SK-N-SH (cell line): ENCODE results near the gene FNDC3B. TPM values are rescaled to one million over a fixed set of nuclear protein-coding genes. Genes with fewer than 3 reads are reported as not detected.

ENCODE experiments used
- CTCF ChIA-PET: fragments of 300-600, 350-600 bp; formaldehyde crosslinking; extraction: SDS; loops from one replicate; lab custom pipeline; 2021; lab: Yijun Ruan, JAX
- POLR2A ChIA-PET: fragments of 350-600 bp; sonication (Branson Sonifier 250); formaldehyde crosslinking; extraction: SDS; loops from one replicate; lab custom pipeline; 2020; ENCODE audit warnings: antibody characterized with exemption, inconsistent platforms; lab: Yijun Ruan, JAX
- DNase-seq: peaks from one replicate; pipeline ENCODE4 v3.0.0; 2012
- H2AFZ ChIP-seq: fragments of 200-600 bp; sonication (generic); 2 replicates; pipeline ENCODE4 v1.8.1; 2016; ENCODE audit warnings: antibody characterized with exemption, mild to moderate bottlenecking, low read depth
- H3F3A ChIP-seq: fragments of 200-600 bp; sonication (generic); replicated peaks from 2 replicates; pipeline ENCODE3; 2016; ENCODE audit warnings: antibody characterized with exemption, mild to moderate bottlenecking; ENCODE audit not compliant: insufficient read depth
- H3K27ac ChIP-seq, 2 experiments: fragments of 200-500 bp in 1 of 2; fragments of 200-600 bp in 1 of 2; sonication (Bioruptor generic) in 1 of 2; sonication (generic), shearing (Covaris generic) in 1 of 2; 2 replicates each; pipeline versions ENCODE4 v1.5.1 to v1.6.1; 2014 to 2016; ENCODE audit warnings: low read depth in 2 of 2, inconsistent platforms in 1 of 2, low read length in 1 of 2, mild to moderate bottlenecking in 1 of 2, mixed read lengths in 1 of 2
- H3K27me3 ChIP-seq: fragments of 200-600 bp; sonication (generic), shearing (Covaris generic); 2 replicates; pipeline ENCODE4 v1.6.1; 2016; ENCODE audit warnings: mixed run types; ENCODE audit not compliant: insufficient read depth
- H3K36me3 ChIP-seq, 2 experiments: fragments of 200-500 bp in 1 of 2; fragments of 200-600 bp in 1 of 2; sonication (Bioruptor generic) in 1 of 2; sonication (generic) in 1 of 2; replicated peaks in 1 of 2; 2 replicates each; pipeline versions ENCODE3 to v1.5.1; 2014 to 2016; ENCODE audit warnings: low read length in 1 of 2, mild to moderate bottlenecking in 1 of 2; ENCODE audit not compliant: insufficient read depth in 2 of 2, control insufficient read depth in 1 of 2
- H3K4me1 ChIP-seq, 2 experiments: fragments of 200-500 bp in 1 of 2; fragments of 200-600 bp in 1 of 2; sonication (Bioruptor generic) in 1 of 2; sonication (generic), shearing (Covaris generic) in 1 of 2; 2 replicates each; pipeline versions ENCODE4 v1.5.1 to v1.6.1; 2014 to 2016; ENCODE audit warnings: low read depth in 1 of 2, low read length in 1 of 2, mixed run types in 1 of 2; ENCODE audit not compliant: insufficient read depth in 2 of 2, control insufficient read depth in 1 of 2
- H3K4me2 ChIP-seq: fragments of 200-600 bp; sonication (generic), shearing (Covaris generic); 2 replicates; pipeline ENCODE4 v1.6.1; 2017; ENCODE audit warnings: mixed run types
- H3K4me3 ChIP-seq, 2 experiments: fragments of 200-500 bp in 1 of 2; fragments of 200-600 bp in 1 of 2; sonication (Bioruptor generic) in 1 of 2; sonication (generic), shearing (Covaris generic) in 1 of 2; 2 replicates each; pipeline versions ENCODE4 v1.5.1 to v1.8.1; 2014 to 2016; ENCODE audit warnings: low read depth in 2 of 2, inconsistent platforms in 1 of 2, low read length in 1 of 2, mild to moderate bottlenecking in 1 of 2, mixed read lengths in 1 of 2, moderate library complexity in 1 of 2
- H3K79me2 ChIP-seq: fragments of 200-600 bp; sonication (generic); 2 replicates; pipeline ENCODE4 v1.8.1; 2017; ENCODE audit warnings: mild to moderate bottlenecking; ENCODE audit not compliant: insufficient read depth
- H3K9ac ChIP-seq: fragments of 200-600 bp; sonication (generic); 2 replicates; pipeline ENCODE4 v1.6.1; 2017; ENCODE audit warnings: mixed run types
- H3K9me2 ChIP-seq: fragments of 200-600 bp; sonication (generic); 2 replicates; pipeline ENCODE4 v1.6.1; 2017; ENCODE audit warnings: mixed run types
- H3K9me3 ChIP-seq: fragments of 200-600 bp; sonication (generic); 2 replicates; pipeline ENCODE4 v1.6.1; 2017; ENCODE audit warnings: mixed run types, mild to moderate bottlenecking, moderate library complexity
- H4K20me1 ChIP-seq: fragments of 200-600 bp; sonication (generic); 2 replicates; pipeline ENCODE4 v1.6.1; 2017; ENCODE audit warnings: mild to moderate bottlenecking, mixed run types; ENCODE audit not compliant: insufficient read depth
- EZH2phosphoT487 ChIP-seq: fragments of 200-600 bp; sonication (generic); IDR thresholded peaks from 2 replicates; pipeline ENCODE4 v1.6.1; 2017; ENCODE audit warnings: low read depth, mixed run types, mild to moderate bottlenecking, antibody characterized with exemption, moderate library complexity, borderline replicate concordance
- FOXJ3 ChIP-seq: sonication (generic); formaldehyde crosslinking; IDR thresholded peaks from 2 replicates; pipeline ENCODE4 v1.5.1; 2020; ENCODE audit warnings: mild to moderate bottlenecking, missing genetic modification reagents
- FOXM1 ChIP-seq: IDR thresholded peaks from 2 replicates; pipeline ENCODE4 v1.4.0; 2012; ENCODE audit warnings: low read depth, mild to moderate bottlenecking
- JUND ChIP-seq: IDR thresholded peaks from 2 replicates; pipeline ENCODE4 v1.4.0; 2012
- MEF2A ChIP-seq: IDR thresholded peaks from 2 replicates; pipeline ENCODE4 v1.4.0; 2012; ENCODE audit warnings: low read depth, borderline replicate concordance
- MXI1 ChIP-seq: IDR thresholded peaks from 2 replicates; pipeline ENCODE4 v1.6.1; 2012; ENCODE audit warnings: mild to moderate bottlenecking, low read depth, low read length, improper control_type of control experiment
- NRF1 ChIP-seq: IDR thresholded peaks from 2 replicates; pipeline ENCODE4 v1.6.1; 2012; ENCODE audit warnings: low read depth, mild to moderate bottlenecking, low read length
- PBX3 ChIP-seq: IDR thresholded peaks from 2 replicates; pipeline ENCODE4; 2012
- RAD21 ChIP-seq: IDR thresholded peaks from 2 replicates; pipeline ENCODE4 v1.6.1; 2012; ENCODE audit warnings: mild to moderate bottlenecking, low read length
- RCOR1 ChIP-seq: fragments of 150-350 bp; IDR thresholded peaks from 2 replicates; pipeline ENCODE4 v1.6.1; 2017; ENCODE audit warnings: antibody characterized with exemption, low read length
- RFX5 ChIP-seq: IDR thresholded peaks from 2 replicates; pipeline ENCODE4 v1.6.1; 2012; ENCODE audit warnings: mild to moderate bottlenecking, improper control_type of control experiment, low read length
- RXRA ChIP-seq: IDR thresholded peaks from 2 replicates; pipeline ENCODE4 v1.4.0; 2012; ENCODE audit warnings: low read depth, mild to moderate bottlenecking, borderline replicate concordance
- SMC3 ChIP-seq: IDR thresholded peaks from 2 replicates; pipeline ENCODE4 v1.6.1; 2012; ENCODE audit warnings: low read depth, low read length, improper control_type of control experiment
- TAF1 ChIP-seq: IDR thresholded peaks from 2 replicates; pipeline ENCODE4 v1.6.1; 2012; ENCODE audit warnings: low read depth, mild to moderate bottlenecking, low read length, moderate library complexity, borderline replicate concordance
- TEAD4 ChIP-seq: IDR thresholded peaks from 2 replicates; pipeline ENCODE4 v1.4.0; 2012; ENCODE audit warnings: mild to moderate bottlenecking, borderline replicate concordance; ENCODE audit not compliant: insufficient read depth
- YY1 ChIP-seq: IDR thresholded peaks from 2 replicates; pipeline ENCODE4 v1.4.0; 2012; ENCODE audit warnings: low read depth, mild to moderate bottlenecking
- ZBTB33 ChIP-seq: IDR thresholded peaks from 2 replicates; pipeline ENCODE4 v1.4.0; 2012; ENCODE audit warnings: low read depth, borderline replicate concordance
- WGBS: methylation state at CpG from one replicate; pipeline ENCODE4 v1.1.6; 2017; ENCODE audit warnings: low lambda C conversion rate; 5-methylcytosine and 5-hydroxymethylcytosine counted together
- polyA plus RNA-seq, 3 experiments: library from polyadenylated mRNA; depleted of rRNA; stranded (reverse); fragments of >200 nt; gene quantifications; 2 replicates each; pipeline ENCODE4 v1.2.3, GENCODE V29; 2012
- TF ChIP-seq, protein P1 (sequence below): IDR thresholded peaks from 2 replicates; pipeline ENCODE4 v1.4.0; 2012; ENCODE audit warnings: low read depth, borderline replicate concordance
- TF ChIP-seq, protein P2 (sequence below): fragments of 150-350 bp; IDR thresholded peaks from 2 replicates; pipeline ENCODE4 v1.6.1; 2017; ENCODE audit warnings: antibody characterized with exemption, low read length, low read depth, borderline replicate concordance

Gene FNDC3B
- polyA plus RNA-seq, 1 of the 3 experiments (the other 2 are of a cell fraction): 10.4 TPM

- peaks cover 20 to 61% of the 10 kb centered on the region in 2 experiments for H3K36me3 ChIP-seq
- ChIA-PET POLR2A (interaction anchor here (0.5 kb wide), 1 partner anchor 11 kb away, joined by 3 read pairs; no protein-coding TSS in a partner anchor), CTCF (interaction anchor here (1.0 to 1.6 kb wide), 2 partner anchors 9 to 213 kb away, joined by 4 to 6 read pairs; no protein-coding TSS in a partner anchor)
- TF ChIP-seq TEAD4 (no peak), SMC3 (no peak), RCOR1 (no peak), NRF1 (no peak), RFX5 (no peak), RXRA (no peak), EZH2phosphoT487 (no peak), YY1 (no peak), TAF1 (no peak), ZBTB33 (no peak), MEF2A (no peak)
- TF ChIP-seq, protein P1, sequence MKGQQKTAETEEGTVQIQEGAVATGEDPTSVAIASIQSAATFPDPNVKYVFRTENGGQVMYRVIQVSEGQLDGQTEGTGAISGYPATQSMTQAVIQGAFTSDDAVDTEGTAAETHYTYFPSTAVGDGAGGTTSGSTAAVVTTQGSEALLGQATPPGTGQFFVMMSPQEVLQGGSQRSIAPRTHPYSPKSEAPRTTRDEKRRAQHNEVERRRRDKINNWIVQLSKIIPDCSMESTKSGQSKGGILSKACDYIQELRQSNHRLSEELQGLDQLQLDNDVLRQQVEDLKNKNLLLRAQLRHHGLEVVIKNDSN: no peak
- TF ChIP-seq, protein P2, sequence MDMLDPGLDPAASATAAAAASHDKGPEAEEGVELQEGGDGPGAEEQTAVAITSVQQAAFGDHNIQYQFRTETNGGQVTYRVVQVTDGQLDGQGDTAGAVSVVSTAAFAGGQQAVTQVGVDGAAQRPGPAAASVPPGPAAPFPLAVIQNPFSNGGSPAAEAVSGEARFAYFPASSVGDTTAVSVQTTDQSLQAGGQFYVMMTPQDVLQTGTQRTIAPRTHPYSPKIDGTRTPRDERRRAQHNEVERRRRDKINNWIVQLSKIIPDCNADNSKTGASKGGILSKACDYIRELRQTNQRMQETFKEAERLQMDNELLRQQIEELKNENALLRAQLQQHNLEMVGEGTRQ: no peak
- no peak overlapping the region for H3K4me3 ChIP-seq
- no peak overlapping the region for H3K4me2 ChIP-seq
- H3K9me2 ChIP-seq: no peaks in the 10 kb centered on the region
- peaks cover 88% of the 10 kb centered on the region for H3K79me2 ChIP-seq
- H3K27me3 ChIP-seq: no peaks in the 10 kb centered on the region
- peaks cover 2 to 18% of the 10 kb centered on the region in 2 experiments; a peak in 3 of 4 replicates for H3K4me1 ChIP-seq
- no peaks in the 10 kb centered on the region for H3K9me3 ChIP-seq
- DNase-seq: no peak
- 95% methylated on average over 7 of the region's 7 CpGs for WGBS
- H3K27ac ChIP-seq: no peak overlapping the region
- H3K9ac ChIP-seq: no peak overlapping the region
- H2AFZ ChIP-seq: no peak overlapping the region
- peaks cover 21% of the 10 kb centered on the region for H4K20me1 ChIP-seq
- H3F3A ChIP-seq: no peaks in the 10 kb centered on the region
Measured at GRCh38 chr3:172119266-172119969, 80.0 kb downstream of the FNDC3B start.

DNA sequence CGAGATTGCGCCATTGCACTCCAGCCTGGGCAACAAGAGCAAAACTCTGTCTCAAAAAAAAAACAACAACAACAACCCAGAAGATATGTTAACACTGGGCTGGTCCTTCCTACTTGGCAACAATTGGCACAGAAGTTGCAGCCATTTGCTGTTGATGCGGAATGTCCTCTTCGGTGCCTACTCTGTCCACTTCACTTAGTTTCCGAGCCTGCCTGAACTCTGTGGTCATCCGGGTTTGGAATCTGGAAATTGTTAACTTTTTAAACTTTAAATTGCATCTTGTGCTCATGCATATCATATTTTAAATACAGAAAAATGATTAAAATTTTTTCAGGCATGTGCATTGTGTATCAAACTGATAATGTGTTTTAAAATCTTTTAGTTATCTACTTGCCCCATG lies 81.5 kb downstream of the FNDC3B start:
- CTCF ChIA-PET: no interaction called here
- Histone ChIP-seq H3F3A (no peaks in the 10 kb centered on the region), H3K9me3 (no peaks in the 10 kb centered on the region), H3K9me2 (no peaks in the 10 kb centered on the region), H3K9ac (no peak overlapping the region), H3K27ac (no peak overlapping the region), H3K79me2 (peaks cover 97% of the 10 kb centered on the region), H3K36me3 (peaks cover 23 to 54% of the 10 kb centered on the region in 2 experiments), H4K20me1 (peaks cover 12% of the 10 kb centered on the region), H3K4me1 (peaks cover 14 to 17% of the 10 kb centered on the region in 2 experiments; a peak in 3 of 4 replicates), H3K4me2 (no peak overlapping the region), H2AFZ (no peak overlapping the region), H3K27me3 (no peaks in the 10 kb centered on the region), H3K4me3 (no peak overlapping the region)
- 91% methylated on average over 6 of the region's 6 CpGs for WGBS
- DNase-seq: no peak
- POLR2A ChIA-PET: no interaction called here
- TF ChIP-seq RXRA (no peak), SMC3 (no peak), TEAD4 (no peak), PBX3 (no peak), FOXJ3 (CRISPR knock-in tag) (no peak), FOXM1 (no peak), RAD21 (no peak), NRF1 (no peak), MXI1 (no peak), JUND (no peak)
- TF ChIP-seq, protein P1: no peak
- TF ChIP-seq, protein P2: no peak
